ENCODE data around the gene CRACR2A. TPM values are rescaled to one million over a fixed set of nuclear protein-coding genes. Genes with fewer than 3 reads are reported as not detected.

CRACR2A gene
- total and polyA plus RNA-seq, 2 of the 8 experiments (the other 6 are each of a cell fraction or from before 2014, with no cell fraction given), result 0.85 to 3.2 TPM

- TF ChIP-seq GABPA (IDR thresholded peaks at IDR 0.05; ENCODE audit: borderline replicate concordance, insufficient read depth, low read length) (no peak), RFX5 (IDR thresholded peaks at IDR 0.05; ENCODE audit: borderline replicate concordance, low read depth, low read length) (no peak)
Observed at GRCh38 chr12:3673981-3674708, 78.8 kb downstream of the CRACR2A start (continued).
